Progenitor cell of endocrine pancreas (in vitro differentiated cells): ENCODE measurements around the gene RPL10A. TPM values are rescaled to one million over a fixed set of nuclear protein-coding genes. Genes with fewer than 3 reads are reported as not detected.

Experiments
- DNase-seq: peaks from one replicate; pipeline ENCODE4 v3.0.0; 2021; ENCODE audit warnings: low spot score; ENCODE audit not compliant: unreplicated experiment
- H3K27ac Mint-ChIP-seq: 2 replicates; pipeline ENCODE4 v1.8.0; 2021; ENCODE audit warnings: mild to moderate bottlenecking, moderate library complexity, mixed read lengths
- H3K27me3 Mint-ChIP-seq: 2 replicates; pipeline ENCODE4 v1.8.0; 2021; ENCODE audit warnings: mixed read lengths
- H3K36me3 Mint-ChIP-seq: 2 replicates; pipeline ENCODE4 v1.8.0; 2022; ENCODE audit warnings: mixed read lengths; ENCODE audit not compliant: insufficient read depth
- H3K4me1 Mint-ChIP-seq: 2 replicates; pipeline ENCODE4 v1.8.0; 2021; ENCODE audit warnings: low read depth, mixed read lengths
- H3K4me3 Mint-ChIP-seq: 2 replicates; pipeline ENCODE4 v1.8.0; 2021; ENCODE audit warnings: low read depth, mild to moderate bottlenecking, moderate library complexity, mixed read lengths
- H3K9me3 Mint-ChIP-seq: 2 replicates; pipeline ENCODE4 v1.8.0; 2021; ENCODE audit warnings: low read depth, mixed read lengths
- long read RNA-seq: library from polyadenylated mRNA; unstranded; transcript quantifications from one replicate; pipeline ENCODE4 v2.0.0, GENCODE V29; 2020
- total RNA-seq: library from RNA; stranded (reverse); gene quantifications from 2 replicates; pipeline ENCODE4 v1.2.1, GENCODE V29; 2021
- TF ChIP-seq, protein P1 (sequence below): fragments of 200-600 bp; sonication (generic); IDR thresholded peaks from one replicate; pipeline ENCODE4 v1.5.0; 2021; ENCODE audit warnings: antibody characterized with exemption, mild to moderate bottlenecking; ENCODE audit not compliant: unreplicated experiment

The RPL10A gene
- 1,416 and 1,451 TPM in 2 replicates for total RNA-seq
- long read RNA-seq, transcript RPL10A-202 (5 exons, 1,063 nt), result minor isoform, 26 of 853 reads
- long read RNA-seq, transcript RPL10A-201 (6 exons, 716 nt), result major isoform, 766 of 853 reads
- long read RNA-seq, partial matches to known transcripts, result 25 of 853 reads
- long read RNA-seq, other reads (novel, unspliced or antisense), result 29 of 853 reads

GRCh38 chr6:35468181-35468979 lies at the start of gene RPL10A:
RPL10A (plus strand) TSS chr6:35468401; CDS start chr6:35468435, 34 bp downstream.
- DNase-seq, result peak; percentile 90
- Mint-ChIP-seq H3K36me3 (peaks cover 15% of the 10 kb centered on the region), H3K9me3 (no peaks in the 10 kb centered on the region), H3K4me1 (peaks cover 26% of the 10 kb centered on the region), H3K27me3 (no peaks in the 10 kb centered on the region), H3K27ac (peak within 1 kb of the TSS; percentile 100), H3K4me3 (peak within 1 kb of the TSS; percentile 97)
- TF ChIP-seq, protein P1, sequence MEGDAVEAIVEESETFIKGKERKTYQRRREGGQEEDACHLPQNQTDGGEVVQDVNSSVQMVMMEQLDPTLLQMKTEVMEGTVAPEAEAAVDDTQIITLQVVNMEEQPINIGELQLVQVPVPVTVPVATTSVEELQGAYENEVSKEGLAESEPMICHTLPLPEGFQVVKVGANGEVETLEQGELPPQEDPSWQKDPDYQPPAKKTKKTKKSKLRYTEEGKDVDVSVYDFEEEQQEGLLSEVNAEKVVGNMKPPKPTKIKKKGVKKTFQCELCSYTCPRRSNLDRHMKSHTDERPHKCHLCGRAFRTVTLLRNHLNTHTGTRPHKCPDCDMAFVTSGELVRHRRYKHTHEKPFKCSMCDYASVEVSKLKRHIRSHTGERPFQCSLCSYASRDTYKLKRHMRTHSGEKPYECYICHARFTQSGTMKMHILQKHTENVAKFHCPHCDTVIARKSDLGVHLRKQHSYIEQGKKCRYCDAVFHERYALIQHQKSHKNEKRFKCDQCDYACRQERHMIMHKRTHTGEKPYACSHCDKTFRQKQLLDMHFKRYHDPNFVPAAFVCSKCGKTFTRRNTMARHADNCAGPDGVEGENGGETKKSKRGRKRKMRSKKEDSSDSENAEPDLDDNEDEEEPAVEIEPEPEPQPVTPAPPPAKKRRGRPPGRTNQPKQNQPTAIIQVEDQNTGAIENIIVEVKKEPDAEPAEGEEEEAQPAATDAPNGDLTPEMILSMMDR, result peak; percentile 97

- DNase-seq, result no peak
- H3K4me1 Mint-ChIP-seq, result peaks cover 11% of the 10 kb centered on the region
- H3K36me3 Mint-ChIP-seq, result no peaks in the 10 kb centered on the region
- TF ChIP-seq, protein P1, result peak; percentile 27
- H3K27ac Mint-ChIP-seq, result no peak overlapping the region
- H3K9me3 Mint-ChIP-seq, result no peaks in the 10 kb centered on the region
- no peaks in the 10 kb centered on the region for H3K27me3 Mint-ChIP-seq
- H3K4me3 Mint-ChIP-seq, result no peak overlapping the region
Observed at GRCh38 chr6:35419417-35419816, 48.8 kb upstream of the RPL10A start.

- DNase-seq, result no peak
- Mint-ChIP-seq H3K27ac (no peak overlapping the region), H3K36me3 (no peaks in the 10 kb centered on the region), H3K4me3 (no peak overlapping the region), H3K27me3 (no peaks in the 10 kb centered on the region), H3K4me1 (peaks cover 7% of the 10 kb centered on the region), H3K9me3 (no peaks in the 10 kb centered on the region)
- TF ChIP-seq, protein P1, result no peak
Observed at GRCh38 chr6:35419961-35420360, 48.2 kb upstream of the RPL10A start.

GRCh38 chr6:35425284-35425683 lies 42.9 kb upstream of the RPL10A start:
- Mint-ChIP-seq H3K36me3 (peaks cover 12% of the 10 kb centered on the region), H3K4me1 (peaks cover 8% of the 10 kb centered on the region), H3K27ac (peak overlapping the region; percentile 45), H3K9me3 (no peaks in the 10 kb centered on the region), H3K4me3 (no peak overlapping the region), H3K27me3 (no peaks in the 10 kb centered on the region)
- TF ChIP-seq, protein P1, result no peak
- no peak for DNase-seq

GRCh38 chr6:35426074-35426473 lies 42.1 kb upstream of the RPL10A start:
- TF ChIP-seq, protein P1, result no peak

More at GRCh38 chr6:35426074-35426473, 42.1 kb upstream of the RPL10A start:
- Mint-ChIP-seq H3K9me3 (no peaks in the 10 kb centered on the region), H3K4me3 (no peak overlapping the region), H3K27ac (no peak overlapping the region), H3K36me3 (peaks cover 12% of the 10 kb centered on the region), H3K27me3 (no peaks in the 10 kb centered on the region), H3K4me1 (peaks cover 8% of the 10 kb centered on the region)
- no peak for DNase-seq
